CD14-positive monocyte (primary cell): Measurements from ENCODE around the gene AWAT1. TPM values are rescaled to one million over a fixed set of nuclear protein-coding genes. Genes with fewer than 3 reads are reported as not detected.
"Not testable (repeated sequence)": the region's sequence is repeated elsewhere in the genome, so short reads cannot be mapped to it uniquely, and the experiment has no call there.

Experiments used
- DNase-seq, 3 donors: peaks; one replicate each; pipeline ENCODE4 v3.0.0-alpha.2; 2011 to 2022
- H2AFZ ChIP-seq: 2 replicates; pipeline ENCODE4 v1.6.0; 2012; ENCODE audit warnings: mild to moderate bottlenecking, low read depth, low read length, inconsistent platforms; ENCODE audit not compliant: insufficient read depth, poor library complexity, severe bottlenecking
- H3K27ac ChIP-seq, 2 donors: 1 replicate in 1 of 2; 2 replicates in 1 of 2; pipeline ENCODE4 v1.5.1; 2012 to 2013; ENCODE audit warnings: low read length in 2 of 2, control low read depth in 1 of 2, inconsistent platforms in 1 of 2, low read depth in 1 of 2, mild to moderate bottlenecking in 1 of 2
- H3K27me3 ChIP-seq, 2 donors: one replicate each; pipeline versions ENCODE4 v1.6.0 to v1.6.1; 2011 to 2013; ENCODE audit warnings: low read length in 2 of 2; ENCODE audit not compliant: control insufficient read depth in 2 of 2, insufficient read depth in 2 of 2
- H3K36me3 ChIP-seq, 2 donors: replicated peaks in 1 of 2; 1 replicate in 1 of 2; 2 replicates in 1 of 2; pipeline versions ENCODE4 v1.5.1 to v1.6.1; 2012 to 2013; ENCODE audit warnings: low read length in 2 of 2, control low read depth in 1 of 2, inconsistent platforms in 1 of 2, mild to moderate bottlenecking in 1 of 2; ENCODE audit not compliant: insufficient read depth in 2 of 2, control insufficient read depth in 1 of 2
- H3K4me1 ChIP-seq, 2 donors: 1 replicate in 1 of 2; 2 replicates in 1 of 2; pipeline versions ENCODE4 v1.5.1 to v1.6.1; 2012 to 2013; ENCODE audit warnings: low read length in 2 of 2, control low read depth in 1 of 2, inconsistent platforms in 1 of 2, mild to moderate bottlenecking in 1 of 2, moderate library complexity in 1 of 2; ENCODE audit not compliant: insufficient read depth in 2 of 2, control insufficient read depth in 1 of 2
- H3K4me2 ChIP-seq: replicated peaks from 2 replicates; pipeline ENCODE3; 2012; ENCODE audit warnings: low read length, moderate library complexity, mild to moderate bottlenecking; ENCODE audit not compliant: poor library complexity, severe bottlenecking; ENCODE audit errors: extremely low read depth
- H3K4me3 ChIP-seq, 3 experiments: fragments of 200-600 bp in 1 of 3; sonication (generic) in 1 of 3; replicated peaks in 1 of 3; 1 replicate in 2 of 3; 2 replicates in 1 of 3; pipeline ENCODE4 v1.5.1; 2011 to 2013; ENCODE audit warnings: low read length in 3 of 3, mild to moderate bottlenecking in 3 of 3, control low read depth in 2 of 3, low read depth in 2 of 3, inconsistent platforms in 1 of 3, moderate library complexity in 1 of 3
- H3K79me2 ChIP-seq: 2 replicates; pipeline ENCODE4 v1.6.0; 2012; ENCODE audit warnings: mild to moderate bottlenecking, control low read depth, inconsistent platforms, low read length, moderate library complexity; ENCODE audit not compliant: insufficient read depth
- H3K9ac ChIP-seq: 2 replicates; pipeline ENCODE4 v1.6.0; 2017; ENCODE audit warnings: low read length, mild to moderate bottlenecking; ENCODE audit not compliant: insufficient read depth, poor library complexity, severe bottlenecking
- H3K9me3 ChIP-seq, 2 donors: replicated peaks in 1 of 2; 1 replicate in 1 of 2; 2 replicates in 1 of 2; pipeline versions ENCODE4 v1.5.1 to v1.6.1; 2012 to 2013; ENCODE audit warnings: low read length in 2 of 2, control low read depth in 1 of 2; ENCODE audit not compliant: control insufficient read depth in 1 of 2, insufficient read depth in 1 of 2
- H4K20me1 ChIP-seq: 2 replicates; pipeline ENCODE4 v1.6.0; 2012; ENCODE audit warnings: mild to moderate bottlenecking, low read length, control low read depth, moderate library complexity; ENCODE audit not compliant: insufficient read depth
- H3K27ac Mint-ChIP-seq, 7 donors: one replicate each; pipeline ENCODE4 v1.8.0; 2020; ENCODE audit warnings: mild to moderate bottlenecking in 7 of 7, mixed read lengths in 7 of 7, moderate library complexity in 6 of 7, inconsistent platforms in 2 of 7
- H3K27me3 Mint-ChIP-seq, 3 donors: one replicate each; pipeline ENCODE4 v1.8.0; 2021 to 2022; ENCODE audit warnings: low read depth in 3 of 3, mild to moderate bottlenecking in 3 of 3, mixed read lengths in 3 of 3, moderate library complexity in 3 of 3, inconsistent platforms in 1 of 3
- H3K36me3 Mint-ChIP-seq, 2 donors: one replicate each; pipeline ENCODE4 v1.8.0; 2020; ENCODE audit warnings: mixed read lengths in 2 of 2, inconsistent platforms in 1 of 2, mild to moderate bottlenecking in 1 of 2
- H3K4me1 Mint-ChIP-seq: one replicate; pipeline ENCODE4 v1.8.0; 2020; ENCODE audit warnings: mild to moderate bottlenecking, mixed read lengths
- H3K4me3 Mint-ChIP-seq, 2 donors: one replicate each; pipeline ENCODE4 v1.8.0; 2020; ENCODE audit warnings: mild to moderate bottlenecking in 2 of 2, mixed read lengths in 2 of 2, moderate library complexity in 1 of 2
- H3K9me3 Mint-ChIP-seq, 7 donors: one replicate each; pipeline ENCODE4 v1.8.0; 2020 to 2022; ENCODE audit warnings: mixed read lengths in 7 of 7, mild to moderate bottlenecking in 6 of 7, moderate library complexity in 6 of 7, inconsistent platforms in 2 of 7
- CTCF ChIP-seq: fragments of 200-600 bp; IDR thresholded peaks from one replicate; pipeline ENCODE4 v1.8.0; 2022; ENCODE audit warnings: antibody characterized with exemption, mild to moderate bottlenecking
- WGBS: methylation state at CpG from one replicate; pipeline ENCODE4 v1.1.5; 2013; ENCODE audit warnings: missing lambda C conversion rate; ENCODE audit not compliant: insufficient coverage; 5-methylcytosine and 5-hydroxymethylcytosine counted together
- intact Hi-C, 2 donors: fragments of 100-400 bp; cut with micrococcal nuclease; formaldehyde crosslinking; loops; one replicate each; pipeline versions ENCODE4 v1.15.0 to v1.15.1; 2023
- polyA plus RNA-seq, 3 donors: library from polyadenylated mRNA; depleted of rRNA in 1 of 3; unstranded in 2 of 3; stranded (reverse) in 1 of 3; fragments of 300-500 nt in 2 of 3; fragments of >200 nt in 1 of 3; fragmentation: Illumina TruSeq in 2 of 3; gene quantifications; 1 replicate in 2 of 3; 2 replicates in 1 of 3; pipeline ENCODE4 v1.2.3, GENCODE V29; 2012 to 2021

AWAT1 gene
- polyA plus RNA-seq, 3 donors: not detected

GRCh38 chrX:70264784-70265183 lies 30.3 kb downstream of the AWAT1 start:
- no peaks in the 10 kb centered on the region for H3K9me3 ChIP-seq
- Mint-ChIP-seq H3K36me3 (no peaks in the 10 kb centered on the region), H3K9me3 (peaks cover 0 to 8% (median 0%) of the 10 kb centered on the region in 7 donors), H3K27me3 (peaks cover 0 to 6% (median 3%) of the 10 kb centered on the region in 3 donors), H3K27ac (no peak overlapping the region), H3K4me1 (no peaks in the 10 kb centered on the region), H3K4me3 (no peak overlapping the region)
- no CpG with 5 or more reads among the region's 3 CpGs for WGBS
- no peak for DNase-seq
- no peaks in the 10 kb centered on the region for H3K79me2 ChIP-seq
- no peak overlapping the region for H3K4me3 ChIP-seq
- no peaks in the 10 kb centered on the region for H3K4me1 ChIP-seq
- H3K36me3 ChIP-seq: no peaks in the 10 kb centered on the region
- H3K4me2 ChIP-seq: no peak overlapping the region
- intact Hi-C loops: no loop called here
- H4K20me1 ChIP-seq: no peaks in the 10 kb centered on the region
- no peak for TF ChIP-seq CTCF
- H3K9ac ChIP-seq: no peak overlapping the region
- H3K27ac ChIP-seq: no peak overlapping the region
- H2AFZ ChIP-seq: no peak overlapping the region
- no peaks in the 10 kb centered on the region for H3K27me3 ChIP-seq

GRCh38 chrX:70268034-70268433 lies 33.6 kb downstream of the AWAT1 start, which contains the start of gene ARR3:
TSS of gene ARR3 (plus strand) at chrX:70268334. CDS start at chrX:70269386, 1,052 bp downstream.
- Histone ChIP-seq H3K36me3 (no peaks in the 10 kb centered on the region), H3K9ac (no peak within 1 kb of the TSS), H3K4me3 (no peak within 1 kb of the TSS), H2AFZ (no peak within 1 kb of the TSS), H3K27ac (no peak within 1 kb of the TSS), H3K9me3 (no peaks in the 10 kb centered on the region), H3K79me2 (no peaks in the 10 kb centered on the region), H3K4me2 (no peak within 1 kb of the TSS), H3K27me3 (no peaks in the 10 kb centered on the region), H3K4me1 (no peaks in the 10 kb centered on the region), H4K20me1 (no peaks in the 10 kb centered on the region)
- TF ChIP-seq CTCF: no peak
- H3K4me1 Mint-ChIP-seq: no peaks in the 10 kb centered on the region
- H3K27ac Mint-ChIP-seq: no peak within 1 kb of the TSS
- intact Hi-C loops: no loop called here
- H3K27me3 Mint-ChIP-seq: peaks cover 0 to 4% (median 3%) of the 10 kb centered on the region in 3 donors
- H3K9me3 Mint-ChIP-seq: peaks cover 0 to 2% (median 0%) of the 10 kb centered on the region in 7 donors
- no peaks in the 10 kb centered on the region for H3K36me3 Mint-ChIP-seq
- H3K4me3 Mint-ChIP-seq: no peak within 1 kb of the TSS
- DNase-seq: no peak

GRCh38 chrX:70274029-70274428 lies 39.6 kb downstream of the AWAT1 start:
- H3K9me3 Mint-ChIP-seq, H3K9ac ChIP-seq, H3K4me3 ChIP-seq, H3K27ac Mint-ChIP-seq, H3K79me2 ChIP-seq, H2AFZ ChIP-seq, H3K36me3 ChIP-seq, H3K4me1 ChIP-seq, H4K20me1 ChIP-seq, H3K4me3 Mint-ChIP-seq, H3K27ac ChIP-seq, H3K36me3 Mint-ChIP-seq, intact Hi-C loops, H3K27me3 ChIP-seq, H3K9me3 ChIP-seq, H3K4me2 ChIP-seq, DNase-seq, H3K4me1 Mint-ChIP-seq: not testable (repeated sequence)
- 94% methylated on average over 2 of the region's 7 CpGs for WGBS
- H3K27me3 Mint-ChIP-seq: peaks cover 0 to 11% (median 0%) of the 10 kb centered on the region in 3 donors
